Effector memory CD4-positive, alpha-beta T cell (primary cell): ENCODE results near the gene SRSF7.

Experiments
- DNase-seq, 3 donors: peaks; one replicate each; pipeline ENCODE4 v3.0.0-alpha.2; 2020
- H3K27ac ChIP-seq: 2 replicates; pipeline ENCODE4 v1.7.0; 2013; ENCODE audit warnings: mild to moderate bottlenecking, low read length, moderate library complexity; ENCODE audit not compliant: insufficient read depth, poor library complexity, severe bottlenecking
- H3K27me3 ChIP-seq: replicated peaks from 2 replicates; pipeline ENCODE4 v1.7.0; 2013; ENCODE audit warnings: mild to moderate bottlenecking, low read length; ENCODE audit not compliant: insufficient read depth, control insufficient read depth, poor library complexity, severe bottlenecking
- H3K36me3 ChIP-seq: 2 replicates; pipeline ENCODE4 v1.7.0; 2013; ENCODE audit warnings: mild to moderate bottlenecking, low read length, moderate library complexity; ENCODE audit not compliant: control insufficient read depth, insufficient read depth
- H3K4me1 ChIP-seq: 2 replicates; pipeline ENCODE4 v1.7.0; 2013; ENCODE audit warnings: low read length, mild to moderate bottlenecking; ENCODE audit not compliant: control insufficient read depth, insufficient read depth, poor library complexity, severe bottlenecking
- H3K4me3 ChIP-seq: 2 replicates; pipeline ENCODE4 v1.7.0; 2013; ENCODE audit warnings: low read length, low read depth, mild to moderate bottlenecking; ENCODE audit not compliant: insufficient read depth, poor library complexity, severe bottlenecking
- H3K9me3 ChIP-seq: 2 replicates; pipeline ENCODE4 v1.7.0; 2013; ENCODE audit warnings: mild to moderate bottlenecking, low read length, moderate library complexity; ENCODE audit not compliant: control insufficient read depth

Gene SRSF7

DNA sequence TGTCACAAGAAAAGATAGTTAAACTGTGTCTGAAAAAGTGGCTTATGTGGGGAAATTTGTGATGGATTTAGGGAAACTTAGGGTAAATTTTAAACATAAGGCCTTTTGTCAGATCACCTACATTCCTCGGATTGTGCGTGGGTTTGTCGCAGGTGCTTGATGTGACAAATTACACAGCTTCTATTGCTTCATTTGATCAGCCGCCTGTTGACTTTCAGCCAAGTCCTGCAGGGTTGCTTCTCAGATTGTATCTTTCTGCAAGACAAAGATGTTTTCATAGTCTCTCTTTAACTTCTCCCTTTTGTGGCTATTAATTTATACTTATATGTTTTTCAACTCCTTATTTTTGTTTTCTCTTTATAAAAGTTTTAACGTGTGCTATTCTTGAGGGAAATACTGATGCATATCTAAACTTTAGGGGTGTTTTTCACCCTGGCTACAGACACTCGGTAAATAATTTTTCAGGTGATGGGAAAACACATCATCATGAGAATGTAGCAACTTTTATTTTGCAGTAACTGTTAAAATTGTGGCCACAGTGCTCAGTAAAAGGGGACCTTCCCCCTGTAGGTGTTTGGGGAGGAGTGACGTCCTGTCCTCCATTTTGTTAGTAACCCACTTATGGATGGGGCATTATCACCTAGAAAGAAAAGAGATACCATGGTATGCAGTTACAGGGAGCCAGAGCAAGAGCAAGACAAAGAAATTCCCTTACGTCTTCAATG, 53.9 kb downstream of the SRSF7 start:
- no peaks in the 10 kb centered on the region for H3K27me3 ChIP-seq
- H3K27ac ChIP-seq: peak overlapping the region; percentile 73
- H3K4me3 ChIP-seq: no peak overlapping the region
- no peaks in the 10 kb centered on the region for H3K9me3 ChIP-seq
- H3K4me1 ChIP-seq: peaks cover 27% of the 10 kb centered on the region
- no peaks in the 10 kb centered on the region for H3K36me3 ChIP-seq
- peak; percentile 34 to 53 (median 38) for DNase-seq
